ENCODE data around the gene PRKD1. TPM values are rescaled to one million over a fixed set of nuclear protein-coding genes. Genes with fewer than 3 reads are reported as not detected.

Gene PRKD1
- total and polyA plus RNA-seq, 10 of the 15 experiments (the other 5 are each of a cell fraction or from before 2014, with no cell fraction given) = 0.02 to 0.56 TPM; not detected in 8

DNA sequence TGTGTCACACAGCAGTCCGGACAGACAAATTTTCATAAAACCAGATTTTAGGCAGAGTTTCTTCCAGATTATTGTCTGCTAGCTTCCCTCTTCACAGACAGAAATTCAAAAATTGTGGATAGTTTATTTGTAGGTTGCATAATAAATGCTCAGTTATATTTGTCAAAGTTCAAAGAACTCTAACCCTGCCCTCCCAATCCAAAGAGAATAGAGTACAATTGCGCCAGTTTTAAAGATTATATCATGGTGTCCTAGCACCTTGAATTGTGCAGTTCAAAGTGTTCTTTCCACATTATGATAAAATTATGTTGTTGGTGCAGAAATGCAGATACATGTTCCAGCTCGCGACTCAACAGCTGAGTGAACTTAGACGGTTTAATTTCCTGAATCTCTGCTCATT is 263.1 kb downstream of the PRKD1 start:
- WGBS (ENCODE audit: insufficient coverage, insufficient replicate concordance, low lambda C conversion rate, missing lambda C conversion rate) = 66% methylated on average over 5 of the region's 5 CpGs
- TF ChIP-seq YBX1 (IDR thresholded peaks at IDR 0.05) = no peak
- TF ChIP-seq, protein P1, sequence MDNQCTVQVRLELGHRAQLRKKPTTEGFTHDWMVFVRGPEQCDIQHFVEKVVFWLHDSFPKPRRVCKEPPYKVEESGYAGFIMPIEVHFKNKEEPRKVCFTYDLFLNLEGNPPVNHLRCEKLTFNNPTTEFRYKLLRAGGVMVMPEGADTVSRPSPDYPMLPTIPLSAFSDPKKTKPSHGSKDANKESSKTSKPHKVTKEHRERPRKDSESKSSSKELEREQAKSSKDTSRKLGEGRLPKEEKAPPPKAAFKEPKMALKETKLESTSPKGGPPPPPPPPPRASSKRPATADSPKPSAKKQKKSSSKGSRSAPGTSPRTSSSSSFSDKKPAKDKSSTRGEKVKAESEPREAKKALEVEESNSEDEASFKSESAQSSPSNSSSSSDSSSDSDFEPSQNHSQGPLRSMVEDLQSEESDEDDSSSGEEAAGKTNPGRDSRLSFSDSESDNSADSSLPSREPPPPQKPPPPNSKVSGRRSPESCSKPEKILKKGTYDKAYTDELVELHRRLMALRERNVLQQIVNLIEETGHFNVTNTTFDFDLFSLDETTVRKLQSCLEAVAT (IDR thresholded peaks at IDR 0.05) = no peak
- TF ChIP-seq, protein P2, sequence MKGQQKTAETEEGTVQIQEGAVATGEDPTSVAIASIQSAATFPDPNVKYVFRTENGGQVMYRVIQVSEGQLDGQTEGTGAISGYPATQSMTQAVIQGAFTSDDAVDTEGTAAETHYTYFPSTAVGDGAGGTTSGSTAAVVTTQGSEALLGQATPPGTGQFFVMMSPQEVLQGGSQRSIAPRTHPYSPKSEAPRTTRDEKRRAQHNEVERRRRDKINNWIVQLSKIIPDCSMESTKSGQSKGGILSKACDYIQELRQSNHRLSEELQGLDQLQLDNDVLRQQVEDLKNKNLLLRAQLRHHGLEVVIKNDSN (IDR thresholded peaks at IDR 0.05; ENCODE audit: borderline replicate concordance, extremely low read length, insufficient read depth, low read depth, low read length) = no peak
- no peak for TF ChIP-seq ZNF207 (IDR thresholded peaks at IDR 0.05; ENCODE audit: borderline replicate concordance)
- no peak for TF ChIP-seq MEF2A (IDR thresholded peaks at IDR 0.05; ENCODE audit: insufficient read depth, low read depth, low read length)
- TF ChIP-seq, protein P3, sequence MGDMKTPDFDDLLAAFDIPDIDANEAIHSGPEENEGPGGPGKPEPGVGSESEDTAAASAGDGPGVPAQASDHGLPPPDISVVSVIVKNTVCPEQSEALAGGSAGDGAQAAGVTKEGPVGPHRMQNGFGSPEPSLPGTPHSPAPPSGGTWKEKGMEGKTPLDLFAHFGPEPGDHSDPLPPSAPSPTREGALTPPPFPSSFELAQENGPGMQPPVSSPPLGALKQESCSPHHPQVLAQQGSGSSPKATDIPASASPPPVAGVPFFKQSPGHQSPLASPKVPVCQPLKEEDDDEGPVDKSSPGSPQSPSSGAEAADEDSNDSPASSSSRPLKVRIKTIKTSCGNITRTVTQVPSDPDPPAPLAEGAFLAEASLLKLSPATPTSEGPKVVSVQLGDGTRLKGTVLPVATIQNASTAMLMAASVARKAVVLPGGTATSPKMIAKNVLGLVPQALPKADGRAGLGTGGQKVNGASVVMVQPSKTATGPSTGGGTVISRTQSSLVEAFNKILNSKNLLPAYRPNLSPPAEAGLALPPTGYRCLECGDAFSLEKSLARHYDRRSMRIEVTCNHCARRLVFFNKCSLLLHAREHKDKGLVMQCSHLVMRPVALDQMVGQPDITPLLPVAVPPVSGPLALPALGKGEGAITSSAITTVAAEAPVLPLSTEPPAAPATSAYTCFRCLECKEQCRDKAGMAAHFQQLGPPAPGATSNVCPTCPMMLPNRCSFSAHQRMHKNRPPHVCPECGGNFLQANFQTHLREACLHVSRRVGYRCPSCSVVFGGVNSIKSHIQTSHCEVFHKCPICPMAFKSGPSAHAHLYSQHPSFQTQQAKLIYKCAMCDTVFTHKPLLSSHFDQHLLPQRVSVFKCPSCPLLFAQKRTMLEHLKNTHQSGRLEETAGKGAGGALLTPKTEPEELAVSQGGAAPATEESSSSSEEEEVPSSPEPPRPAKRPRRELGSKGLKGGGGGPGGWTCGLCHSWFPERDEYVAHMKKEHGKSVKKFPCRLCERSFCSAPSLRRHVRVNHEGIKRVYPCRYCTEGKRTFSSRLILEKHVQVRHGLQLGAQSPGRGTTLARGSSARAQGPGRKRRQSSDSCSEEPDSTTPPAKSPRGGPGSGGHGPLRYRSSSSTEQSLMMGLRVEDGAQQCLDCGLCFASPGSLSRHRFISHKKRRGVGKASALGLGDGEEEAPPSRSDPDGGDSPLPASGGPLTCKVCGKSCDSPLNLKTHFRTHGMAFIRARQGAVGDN (IDR thresholded peaks at IDR 0.05) = no peak
- TF ChIP-seq, protein P4, sequence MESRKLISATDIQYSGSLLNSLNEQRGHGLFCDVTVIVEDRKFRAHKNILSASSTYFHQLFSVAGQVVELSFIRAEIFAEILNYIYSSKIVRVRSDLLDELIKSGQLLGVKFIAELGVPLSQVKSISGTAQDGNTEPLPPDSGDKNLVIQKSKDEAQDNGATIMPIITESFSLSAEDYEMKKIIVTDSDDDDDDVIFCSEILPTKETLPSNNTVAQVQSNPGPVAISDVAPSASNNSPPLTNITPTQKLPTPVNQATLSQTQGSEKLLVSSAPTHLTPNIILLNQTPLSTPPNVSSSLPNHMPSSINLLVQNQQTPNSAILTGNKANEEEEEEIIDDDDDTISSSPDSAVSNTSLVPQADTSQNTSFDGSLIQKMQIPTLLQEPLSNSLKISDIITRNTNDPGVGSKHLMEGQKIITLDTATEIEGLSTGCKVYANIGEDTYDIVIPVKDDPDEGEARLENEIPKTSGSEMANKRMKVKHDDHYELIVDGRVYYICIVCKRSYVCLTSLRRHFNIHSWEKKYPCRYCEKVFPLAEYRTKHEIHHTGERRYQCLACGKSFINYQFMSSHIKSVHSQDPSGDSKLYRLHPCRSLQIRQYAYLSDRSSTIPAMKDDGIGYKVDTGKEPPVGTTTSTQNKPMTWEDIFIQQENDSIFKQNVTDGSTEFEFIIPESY (IDR thresholded peaks at IDR 0.05) = no peak
- TF ChIP-seq BRCA1 (IDR thresholded peaks at IDR 0.05; ENCODE audit: low read depth, low read length) = no peak
- TF ChIP-seq CREB1 (IDR thresholded peaks at IDR 0.05; ENCODE audit: low read depth) = no peak
- TF ChIP-seq SMARCA5 (IDR thresholded peaks at IDR 0.05) = no peak
- TF ChIP-seq, protein P5, sequence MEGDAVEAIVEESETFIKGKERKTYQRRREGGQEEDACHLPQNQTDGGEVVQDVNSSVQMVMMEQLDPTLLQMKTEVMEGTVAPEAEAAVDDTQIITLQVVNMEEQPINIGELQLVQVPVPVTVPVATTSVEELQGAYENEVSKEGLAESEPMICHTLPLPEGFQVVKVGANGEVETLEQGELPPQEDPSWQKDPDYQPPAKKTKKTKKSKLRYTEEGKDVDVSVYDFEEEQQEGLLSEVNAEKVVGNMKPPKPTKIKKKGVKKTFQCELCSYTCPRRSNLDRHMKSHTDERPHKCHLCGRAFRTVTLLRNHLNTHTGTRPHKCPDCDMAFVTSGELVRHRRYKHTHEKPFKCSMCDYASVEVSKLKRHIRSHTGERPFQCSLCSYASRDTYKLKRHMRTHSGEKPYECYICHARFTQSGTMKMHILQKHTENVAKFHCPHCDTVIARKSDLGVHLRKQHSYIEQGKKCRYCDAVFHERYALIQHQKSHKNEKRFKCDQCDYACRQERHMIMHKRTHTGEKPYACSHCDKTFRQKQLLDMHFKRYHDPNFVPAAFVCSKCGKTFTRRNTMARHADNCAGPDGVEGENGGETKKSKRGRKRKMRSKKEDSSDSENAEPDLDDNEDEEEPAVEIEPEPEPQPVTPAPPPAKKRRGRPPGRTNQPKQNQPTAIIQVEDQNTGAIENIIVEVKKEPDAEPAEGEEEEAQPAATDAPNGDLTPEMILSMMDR (IDR thresholded peaks at IDR 0.05 in 2 of 3, conservative IDR thresholded peaks at IDR 0.05 in 1 of 3; ENCODE audit: control insufficient read depth in 2 of 3, extremely low read depth in 1 of 3, insufficient read depth in 1 of 3, low read depth in 3 of 3, low read length in 3 of 3) = no peak
- TF ChIP-seq CEBPB (IDR thresholded peaks at IDR 0.05; ENCODE audit: borderline replicate concordance in 1 of 2, low read depth in 2 of 2, low read length in 2 of 2) = no peak
- no peak for TF ChIP-seq EED (IDR thresholded peaks at IDR 0.05; ENCODE audit: low read depth)
- no peak for TF ChIP-seq RBBP5 (conservative IDR thresholded peaks at IDR 0.05)
- no TSS peak for BruUV-seq (replicated peaks)
- H3K4me2 ChIP-seq (ENCODE audit: control insufficient read depth, insufficient read depth) = no peak overlapping the region
- no peaks in the 10 kb centered on the region for H3K79me2 ChIP-seq (ENCODE audit: control insufficient read depth, insufficient read depth, low read length)
- SMC1A ChIA-PET (ENCODE audit: uncharacterized antibody, unreplicated experiment) = no interaction called here
- no peaks in the 10 kb centered on the region for H4K20me1 ChIP-seq (ENCODE audit: control insufficient read depth, insufficient read depth)
- intact Hi-C loops (cut with micrococcal nuclease; ENCODE audit: unreplicated experiment) = no loop called here
- FAIRE-seq (no peak), ATAC-seq (no peak), DNase-seq (ENCODE audit: low read depth, low spot score) (no peak)
- H3K36me3 ChIP-seq (ENCODE audit: control insufficient read depth in 2 of 2, insufficient read depth in 2 of 2, low read length in 1 of 2) = no peaks in the 10 kb centered on the region
- POLR2A ChIA-PET = no interaction called here
- H3K9ac ChIP-seq (ENCODE audit: control insufficient read depth, insufficient read depth, low read length) = no peak overlapping the region
- in situ Hi-C loops (cut with MboI) = no loop called here
- H3K4me3 ChIP-seq = no peak overlapping the region
- CTCF ChIA-PET = interaction anchor here (0.5 kb wide), 1 partner anchor 64 kb away, joined by 4 read pairs; no protein-coding TSS in a partner anchor
- no peaks in the 10 kb centered on the region for H3K9me3 ChIP-seq (replicated peaks; ENCODE audit: control insufficient read depth, insufficient read depth, low read length)
- H2AFZ ChIP-seq (ENCODE audit: control insufficient read depth, low read depth, low read length) = no peak overlapping the region
- RAD21 ChIA-PET (ENCODE audit: unreplicated experiment) = no interaction called here
- no peaks in the 10 kb centered on the region for H3K27me3 ChIP-seq (replicated peaks in 1 of 2; ENCODE audit: control insufficient read depth in 2 of 2, insufficient read depth in 2 of 2, low read length in 1 of 2)
- H3K4me1 ChIP-seq (ENCODE audit: control insufficient read depth, insufficient read depth, low read length) = no peaks in the 10 kb centered on the region
- no peak overlapping the region for H3K27ac ChIP-seq (ENCODE audit: control insufficient read depth, insufficient read depth)
